Measurements from ENCODE around the gene ARHGAP45. TPM values are rescaled to one million over a fixed set of nuclear protein-coding genes. Genes with fewer than 3 reads are reported as not detected.

ARHGAP45 gene
- total and polyA plus RNA-seq, 9 of the 15 experiments (the other 6 are each of a cell fraction or from before 2014, with no cell fraction given), result 0.08 to 22.1 (median 4.2) TPM

GRCh38 chr19:1126984-1127760 is 60.2 kb downstream of the ARHGAP45 start (continued):
- TF ChIP-seq, protein P1, sequence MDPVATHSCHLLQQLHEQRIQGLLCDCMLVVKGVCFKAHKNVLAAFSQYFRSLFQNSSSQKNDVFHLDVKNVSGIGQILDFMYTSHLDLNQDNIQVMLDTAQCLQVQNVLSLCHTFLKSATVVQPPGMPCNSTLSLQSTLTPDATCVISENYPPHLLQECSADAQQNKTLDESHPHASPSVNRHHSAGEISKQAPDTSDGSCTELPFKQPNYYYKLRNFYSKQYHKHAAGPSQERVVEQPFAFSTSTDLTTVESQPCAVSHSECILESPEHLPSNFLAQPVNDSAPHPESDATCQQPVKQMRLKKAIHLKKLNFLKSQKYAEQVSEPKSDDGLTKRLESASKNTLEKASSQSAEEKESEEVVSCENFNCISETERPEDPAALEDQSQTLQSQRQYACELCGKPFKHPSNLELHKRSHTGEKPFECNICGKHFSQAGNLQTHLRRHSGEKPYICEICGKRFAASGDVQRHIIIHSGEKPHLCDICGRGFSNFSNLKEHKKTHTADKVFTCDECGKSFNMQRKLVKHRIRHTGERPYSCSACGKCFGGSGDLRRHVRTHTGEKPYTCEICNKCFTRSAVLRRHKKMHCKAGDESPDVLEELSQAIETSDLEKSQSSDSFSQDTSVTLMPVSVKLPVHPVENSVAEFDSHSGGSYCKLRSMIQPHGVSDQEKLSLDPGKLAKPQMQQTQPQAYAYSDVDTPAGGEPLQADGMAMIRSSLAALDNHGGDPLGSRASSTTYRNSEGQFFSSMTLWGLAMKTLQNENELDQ (CRISPR knock-in tag; IDR thresholded peaks at IDR 0.05; ENCODE audit: borderline replicate concordance), result no peak
- TF ChIP-seq HIVEP1 (CRISPR knock-in tag; IDR thresholded peaks at IDR 0.05), result no peak
- no peak for TF ChIP-seq PPARD (CRISPR knock-in tag; IDR thresholded peaks at IDR 0.05)
- no peak for TF ChIP-seq KLF16 (IDR thresholded peaks at IDR 0.05)
- TF ChIP-seq ZNF699 (CRISPR knock-in tag; IDR thresholded peaks at IDR 0.05; ENCODE audit: insufficient replicate concordance), result no peak
- TF ChIP-seq HNRNPK (IDR thresholded peaks at IDR 0.05; ENCODE audit: low read depth, low read length, poor library complexity, severe bottlenecking), result no peak

- POLR2A ChIA-PET, result no interaction called here
- no peak overlapping the region for H3K27ac ChIP-seq (ENCODE audit: extremely low read depth, low read depth, low read length)
- WGBS (ENCODE audit: insufficient coverage, low coverage, missing lambda C conversion rate), result 93% methylated on average over 14 of the region's 17 CpGs
Measured at GRCh38 chr19:1128106-1128505, 61.1 kb downstream of the ARHGAP45 start.

More at GRCh38 chr19:1128106-1128505, 61.1 kb downstream of the ARHGAP45 start:
- Histone ChIP-seq H3K4me2 (ENCODE audit: insufficient read depth, low read length) (no peak overlapping the region), H3K79me2 (ENCODE audit: control insufficient read depth, insufficient read depth, low read length) (peaks cover 16% of the 10 kb centered on the region; the same call in 2 of the 3 replicates), H4K20me1 (replicated peaks; ENCODE audit: control insufficient read depth, insufficient read depth, low read length) (no peaks in the 10 kb centered on the region; the same call in 1 of the 2 replicates), H3K4me3 (no peak overlapping the region), H3K9ac (ENCODE audit: insufficient read depth in 1 of 2, low read depth in 2 of 2, low read length in 2 of 2) (no peak overlapping the region), H3K9me3 (replicated peaks; ENCODE audit: control insufficient read depth, insufficient read depth, low read depth, low read length) (no peaks in the 10 kb centered on the region), H3K4me1 (replicated peaks in 1 of 2; ENCODE audit: control insufficient read depth in 2 of 2, insufficient read depth in 2 of 2, low read length in 2 of 2) (peaks cover 10 to 81% of the 10 kb centered on the region in 2 experiments), H3K27me3 (ENCODE audit: control insufficient read depth in 2 of 2, insufficient read depth in 2 of 2, low read length in 2 of 2) (no peaks in the 10 kb centered on the region), H2AFZ (ENCODE audit: low read depth, low read length) (no peak overlapping the region), H3K36me3 (ENCODE audit: control insufficient read depth, insufficient read depth, low read length) (peaks cover 37% of the 10 kb centered on the region; the same call in 2 of the 3 replicates), H3K9me1 (ENCODE audit: control insufficient read depth, insufficient read depth, low read length) (no peaks in the 10 kb centered on the region)
- intact Hi-C loops (cut with micrococcal nuclease), result no loop called here
- ATAC-seq, result no peak
- TF ChIP-seq, protein P2, sequence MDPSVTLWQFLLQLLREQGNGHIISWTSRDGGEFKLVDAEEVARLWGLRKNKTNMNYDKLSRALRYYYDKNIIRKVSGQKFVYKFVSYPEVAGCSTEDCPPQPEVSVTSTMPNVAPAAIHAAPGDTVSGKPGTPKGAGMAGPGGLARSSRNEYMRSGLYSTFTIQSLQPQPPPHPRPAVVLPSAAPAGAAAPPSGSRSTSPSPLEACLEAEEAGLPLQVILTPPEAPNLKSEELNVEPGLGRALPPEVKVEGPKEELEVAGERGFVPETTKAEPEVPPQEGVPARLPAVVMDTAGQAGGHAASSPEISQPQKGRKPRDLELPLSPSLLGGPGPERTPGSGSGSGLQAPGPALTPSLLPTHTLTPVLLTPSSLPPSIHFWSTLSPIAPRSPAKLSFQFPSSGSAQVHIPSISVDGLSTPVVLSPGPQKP (CRISPR knock-in tag; IDR thresholded peaks at IDR 0.05), result no peak
- TF ChIP-seq PBX2 (CRISPR knock-in tag; IDR thresholded peaks at IDR 0.05; ENCODE audit: low read depth) (no peak), PBX2 (tag; conservative IDR thresholded peaks at IDR 0.05; ENCODE audit: low read depth) (no peak), NFRKB (IDR thresholded peaks at IDR 0.05; ENCODE audit: low read depth) (no peak), CSDE1 (IDR thresholded peaks at IDR 0.05) (no peak), ZNF224 (CRISPR knock-in tag; IDR thresholded peaks at IDR 0.05) (no peak), BCL6 (CRISPR knock-in tag; IDR thresholded peaks at IDR 0.05) (no peak), CREM (IDR thresholded peaks at IDR 0.05; ENCODE audit: low read depth) (no peak), ZNF217 (CRISPR knock-in tag; IDR thresholded peaks at IDR 0.05) (no peak)
- no TSS peak for BruUV-seq (replicated peaks)
- no peak for FAIRE-seq
- no peak for DNase-seq (ENCODE audit: extremely low read depth in 1 of 4, low spot score in 3 of 4)
- CTCF ChIA-PET (ENCODE audit: low intra/inter-chr PET ratio), result no interaction called here
- in situ Hi-C loops (cut with MboI), result no loop called here
